Measurements from ENCODE around the gene DISP1. TPM values are rescaled to one million over a fixed set of nuclear protein-coding genes. Genes with fewer than 3 reads are reported as not detected.

The DISP1 gene
- total and polyA plus RNA-seq, 4 donors, result 0.50 to 11.4 (median 5.7) TPM

GRCh38 chr1:222813866-222814535 lies 838 bp upstream of the DISP1 start:
- no peak for DNase-seq
- peak overlapping the region in 1 of 2 donors; percentile 71 for H3K27ac ChIP-seq (ENCODE audit: low read depth in 1 of 2, low read length in 2 of 2)
- peak overlapping the region in 1 of 2 donors; percentile 85 for H3K4me3 ChIP-seq (ENCODE audit: low read length in 2 of 2)
- intact Hi-C loops (cut with DNase I), result loop anchor here in 1 of 2 donors (5.0 kb wide), 1 partner anchor 263 kb away; no protein-coding TSS in a partner anchor
- no peaks in the 10 kb centered on the region for H3K27me3 ChIP-seq (ENCODE audit: control insufficient read depth in 1 of 2, insufficient read depth in 2 of 2, low read length in 1 of 2)
- peaks cover 0 to 12% of the 10 kb centered on the region in 2 donors for H3K4me1 ChIP-seq (ENCODE audit: control insufficient read depth in 1 of 2, insufficient read depth in 2 of 2, low read length in 2 of 2)
- WGBS, 2 donors, result 30 to 46% methylated on average over 14 of the region's 14 CpGs
- no peaks in the 10 kb centered on the region for H3K9me3 ChIP-seq (ENCODE audit: control insufficient read depth, low read length)
- H3K36me3 ChIP-seq (ENCODE audit: control insufficient read depth in 1 of 2, insufficient read depth in 2 of 2, low read length in 1 of 2), result no peaks in the 10 kb centered on the region
- ATAC-seq (ENCODE audit: low FRiP score), result no peak

GRCh38 chr1:222815440-222815765 lies 564 bp downstream of the DISP1 start:
- Histone ChIP-seq H3K9me3 (ENCODE audit: control insufficient read depth, low read length) (no peaks in the 10 kb centered on the region), H3K27ac (ENCODE audit: low read depth in 1 of 2, low read length in 2 of 2) (peak overlapping the region; percentile 71 to 95), H3K36me3 (ENCODE audit: control insufficient read depth in 1 of 2, insufficient read depth in 2 of 2, low read length in 1 of 2) (no peaks in the 10 kb centered on the region), H3K4me1 (ENCODE audit: control insufficient read depth in 1 of 2, insufficient read depth in 2 of 2, low read length in 2 of 2) (peaks cover 2 to 12% of the 10 kb centered on the region in 2 donors), H3K27me3 (ENCODE audit: control insufficient read depth in 1 of 2, insufficient read depth in 2 of 2, low read length in 1 of 2) (no peaks in the 10 kb centered on the region), H3K4me3 (ENCODE audit: low read length in 2 of 2) (peak overlapping the region; percentile 83 to 85)
- DNase-seq, result no peak
- WGBS, 2 donors, result 0 to 1% methylated on average over 11 of the region's 11 CpGs
- intact Hi-C loops (cut with DNase I), result loop anchor here in 1 of 2 donors (5.0 kb wide), 1 partner anchor 97 kb away; no protein-coding TSS in a partner anchor
- no peak for ATAC-seq (ENCODE audit: low FRiP score)

GRCh38 chr1:222817529-222817928 lies 2.7 kb downstream of the DISP1 start:
- DNase-seq (no peak), ATAC-seq (ENCODE audit: low FRiP score) (peak; percentile 39)
- WGBS, 2 donors, result 8 to 11% methylated on average over 1 of the region's 1 CpG
- peak overlapping the region in 1 of 2 donors; percentile 8 for H3K27ac ChIP-seq (ENCODE audit: low read depth in 1 of 2, low read length in 2 of 2)
- H3K4me3 ChIP-seq (ENCODE audit: low read length in 2 of 2), result no peak overlapping the region
- H3K4me1 ChIP-seq (ENCODE audit: control insufficient read depth in 1 of 2, insufficient read depth in 2 of 2, low read length in 2 of 2), result peaks cover 2 to 12% of the 10 kb centered on the region in 2 donors
- H3K27me3 ChIP-seq (ENCODE audit: control insufficient read depth in 1 of 2, insufficient read depth in 2 of 2, low read length in 1 of 2), result no peaks in the 10 kb centered on the region
- intact Hi-C loops (cut with DNase I), result loop anchor here in 1 of 2 donors (5.0 kb wide), 1 partner anchor 95 kb away; no protein-coding TSS in a partner anchor
- H3K36me3 ChIP-seq (ENCODE audit: control insufficient read depth in 1 of 2, insufficient read depth in 2 of 2, low read length in 1 of 2), result no peaks in the 10 kb centered on the region
- H3K9me3 ChIP-seq (ENCODE audit: control insufficient read depth, low read length), result no peaks in the 10 kb centered on the region

GRCh38 chr1:222818171-222818570 lies 3.3 kb downstream of the DISP1 start:
- peaks cover 2 to 12% of the 10 kb centered on the region in 2 donors for H3K4me1 ChIP-seq (ENCODE audit: control insufficient read depth in 1 of 2, insufficient read depth in 2 of 2, low read length in 2 of 2)
- no peak for ATAC-seq (ENCODE audit: low FRiP score)
- intact Hi-C loops (cut with DNase I), result loop anchor here in 1 of 2 donors (5.0 kb wide), 1 partner anchor 94 kb away; no protein-coding TSS in a partner anchor
- DNase-seq, result no peak
- no peaks in the 10 kb centered on the region for H3K27me3 ChIP-seq (ENCODE audit: control insufficient read depth in 1 of 2, insufficient read depth in 2 of 2, low read length in 1 of 2)
- peak overlapping the region; percentile 48 to 49 for H3K27ac ChIP-seq (ENCODE audit: low read depth in 1 of 2, low read length in 2 of 2)
- H3K36me3 ChIP-seq (ENCODE audit: control insufficient read depth in 1 of 2, insufficient read depth in 2 of 2, low read length in 1 of 2), result no peaks in the 10 kb centered on the region
- H3K4me3 ChIP-seq (ENCODE audit: low read length in 2 of 2), result no peak overlapping the region
- WGBS, 2 donors, result 5 to 10% methylated on average over 1 of the region's 1 CpG
- H3K9me3 ChIP-seq (ENCODE audit: control insufficient read depth, low read length), result no peaks in the 10 kb centered on the region

- Histone ChIP-seq H3K4me1 (ENCODE audit: control insufficient read depth in 1 of 2, insufficient read depth in 2 of 2, low read length in 2 of 2) (peaks cover 2 to 12% of the 10 kb centered on the region in 2 donors), H3K27ac (ENCODE audit: low read depth in 1 of 2, low read length in 2 of 2) (no peak overlapping the region), H3K9me3 (ENCODE audit: control insufficient read depth, low read length) (no peaks in the 10 kb centered on the region), H3K4me3 (ENCODE audit: low read length in 2 of 2) (no peak overlapping the region), H3K36me3 (ENCODE audit: control insufficient read depth in 1 of 2, insufficient read depth in 2 of 2, low read length in 1 of 2) (no peaks in the 10 kb centered on the region), H3K27me3 (ENCODE audit: control insufficient read depth in 1 of 2, insufficient read depth in 2 of 2, low read length in 1 of 2) (no peaks in the 10 kb centered on the region)
- ATAC-seq (ENCODE audit: low FRiP score) (no peak), DNase-seq (no peak)
- WGBS, 2 donors, result 75 to 82% methylated on average over 4 of the region's 4 CpGs
- intact Hi-C loops (cut with DNase I), result no loop called here
Observed at GRCh38 chr1:222820171-222820712, 5.4 kb downstream of the DISP1 start.

GRCh38 chr1:222821239-222821638 lies 6.4 kb downstream of the DISP1 start:
- no peaks in the 10 kb centered on the region for H3K27me3 ChIP-seq (ENCODE audit: control insufficient read depth in 1 of 2, insufficient read depth in 2 of 2, low read length in 1 of 2)
- no peaks in the 10 kb centered on the region for H3K36me3 ChIP-seq (ENCODE audit: control insufficient read depth in 1 of 2, insufficient read depth in 2 of 2, low read length in 1 of 2)
- no peak overlapping the region for H3K4me3 ChIP-seq (ENCODE audit: low read length in 2 of 2)
- no peak for DNase-seq
- intact Hi-C loops (cut with DNase I), result no loop called here
- no peak overlapping the region for H3K27ac ChIP-seq (ENCODE audit: low read depth in 1 of 2, low read length in 2 of 2)
- peaks cover 2 to 12% of the 10 kb centered on the region in 2 donors for H3K4me1 ChIP-seq (ENCODE audit: control insufficient read depth in 1 of 2, insufficient read depth in 2 of 2, low read length in 2 of 2)
- no peak for ATAC-seq (ENCODE audit: low FRiP score)
- 95 to 98% methylated on average over 4 of the region's 4 CpGs for WGBS, 2 donors
- H3K9me3 ChIP-seq (ENCODE audit: control insufficient read depth, low read length), result no peaks in the 10 kb centered on the region

- Histone ChIP-seq H3K4me3 (ENCODE audit: low read length in 2 of 2) (no peak overlapping the region), H3K27ac (ENCODE audit: low read depth in 1 of 2, low read length in 2 of 2) (no peak overlapping the region), H3K9me3 (ENCODE audit: control insufficient read depth, low read length) (no peaks in the 10 kb centered on the region), H3K4me1 (ENCODE audit: control insufficient read depth in 1 of 2, insufficient read depth in 2 of 2, low read length in 2 of 2) (peaks cover 2 to 5% of the 10 kb centered on the region in 2 donors), H3K27me3 (ENCODE audit: control insufficient read depth in 1 of 2, insufficient read depth in 2 of 2, low read length in 1 of 2) (no peaks in the 10 kb centered on the region), H3K36me3 (ENCODE audit: control insufficient read depth in 1 of 2, insufficient read depth in 2 of 2, low read length in 1 of 2) (no peaks in the 10 kb centered on the region)
- ATAC-seq (ENCODE audit: low FRiP score) (no peak), DNase-seq (no peak)
- 73 to 78% methylated on average over 3 of the region's 3 CpGs for WGBS, 2 donors
- intact Hi-C loops (cut with DNase I), result no loop called here
Observed at GRCh38 chr1:222823695-222824094, 8.9 kb downstream of the DISP1 start.

GRCh38 chr1:222824641-222825040 lies 9.8 kb downstream of the DISP1 start:
- no peaks in the 10 kb centered on the region for H3K27me3 ChIP-seq (ENCODE audit: control insufficient read depth in 1 of 2, insufficient read depth in 2 of 2, low read length in 1 of 2)
- ATAC-seq (ENCODE audit: low FRiP score), result no peak
- no peaks in the 10 kb centered on the region for H3K36me3 ChIP-seq (ENCODE audit: control insufficient read depth in 1 of 2, insufficient read depth in 2 of 2, low read length in 1 of 2)
- no peaks in the 10 kb centered on the region for H3K9me3 ChIP-seq (ENCODE audit: control insufficient read depth, low read length)
- no peak for DNase-seq
- H3K27ac ChIP-seq (ENCODE audit: low read depth in 1 of 2, low read length in 2 of 2), result no peak overlapping the region
- intact Hi-C loops (cut with DNase I), result no loop called here
- H3K4me3 ChIP-seq (ENCODE audit: low read length in 2 of 2), result no peak overlapping the region
- H3K4me1 ChIP-seq (ENCODE audit: control insufficient read depth in 1 of 2, insufficient read depth in 2 of 2, low read length in 2 of 2), result peaks cover 2 to 4% of the 10 kb centered on the region in 2 donors
- 22 to 37% methylated on average over 3 of the region's 3 CpGs for WGBS, 2 donors

GRCh38 chr1:222828939-222829338 lies 14.1 kb downstream of the DISP1 start:
- ATAC-seq (ENCODE audit: low FRiP score) (no peak), DNase-seq (no peak)
- Histone ChIP-seq H3K9me3 (ENCODE audit: control insufficient read depth, low read length) (no peaks in the 10 kb centered on the region), H3K27ac (ENCODE audit: low read depth in 1 of 2, low read length in 2 of 2) (no peak overlapping the region), H3K36me3 (ENCODE audit: control insufficient read depth in 1 of 2, insufficient read depth in 2 of 2, low read length in 1 of 2) (no peaks in the 10 kb centered on the region), H3K27me3 (ENCODE audit: control insufficient read depth in 1 of 2, insufficient read depth in 2 of 2, low read length in 1 of 2) (no peaks in the 10 kb centered on the region), H3K4me1 (ENCODE audit: control insufficient read depth in 1 of 2, insufficient read depth in 2 of 2, low read length in 2 of 2) (peaks cover 0 to 7% of the 10 kb centered on the region in 2 donors), H3K4me3 (ENCODE audit: low read length in 2 of 2) (no peak overlapping the region)
- intact Hi-C loops (cut with DNase I), result no loop called here

All from aorta (tissue), 5 donors.